Measurements from ENCODE around the gene VRK2. TPM values are rescaled to one million over a fixed set of nuclear protein-coding genes. Genes with fewer than 3 reads are reported as not detected.

The VRK2 gene
- total RNA-seq, 6 experiments from 2014 or later = 17.6 to 27.1 (median 23.0) TPM

DNA sequence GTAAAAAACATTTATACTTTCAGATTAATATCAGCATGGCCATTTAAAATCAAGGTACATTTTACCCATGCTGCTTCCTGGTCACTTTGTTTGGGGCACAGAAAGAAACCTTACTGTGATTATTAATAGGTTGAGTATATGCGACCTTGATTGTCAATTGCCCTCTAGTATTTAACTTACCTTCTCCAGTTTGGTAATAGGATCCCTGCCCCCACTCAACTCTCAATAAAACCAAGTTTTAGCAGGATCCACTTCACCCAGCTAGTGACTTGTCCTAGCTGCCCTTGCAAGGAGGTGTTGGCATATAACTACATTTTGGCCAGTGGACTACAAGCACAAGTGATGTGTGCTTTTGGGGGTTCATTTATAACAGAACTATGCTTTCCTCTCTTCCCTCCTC is 160.2 kb downstream of the VRK2 start:
- DNase-seq = no peak
- peaks cover 28% of the 10 kb centered on the region for H3K36me3 Mint-ChIP-seq (ENCODE audit: low read depth)
- no peaks in the 10 kb centered on the region for H3K27me3 Mint-ChIP-seq (ENCODE audit: insufficient read depth)
- TF ChIP-seq CTCF (IDR thresholded peaks at IDR 0.05) = no peak
- H3K4me3 Mint-ChIP-seq = no peak overlapping the region
- H3K4me1 Mint-ChIP-seq (ENCODE audit: low read depth) = peaks cover 11% of the 10 kb centered on the region
- H3K9me3 Mint-ChIP-seq = peaks cover 7% of the 10 kb centered on the region; the same call in 1 of the 2 replicates
- H3K27ac Mint-ChIP-seq = no peak overlapping the region

- H3K9me3 Mint-ChIP-seq = peaks cover 9% of the 10 kb centered on the region; the same call in 1 of the 2 replicates
- no peaks in the 10 kb centered on the region for H3K27me3 Mint-ChIP-seq (ENCODE audit: insufficient read depth)
- H3K36me3 Mint-ChIP-seq (ENCODE audit: low read depth) = peaks cover 32% of the 10 kb centered on the region
- H3K4me3 Mint-ChIP-seq = no peak overlapping the region
- peaks cover 11% of the 10 kb centered on the region for H3K4me1 Mint-ChIP-seq (ENCODE audit: low read depth)
- TF ChIP-seq CTCF (IDR thresholded peaks at IDR 0.05) = no peak
- DNase-seq = no peak
- no peak overlapping the region for H3K27ac Mint-ChIP-seq
Measured at GRCh38 chr2:58207189-58207588, 160.6 kb downstream of the VRK2 start.

Other genes starting within 250 kb of the VRK2 start
- gene FANCL, start 194.5 kb downstream of the VRK2 start, total RNA-seq (2021; fragmentation: NEBNext Ultra II Directional; extraction: Animal tissue kit (Norgen Biotek cat#: 25700)) = 10 to 100 TPM in 1 of 6 experiments, 1 to 10 TPM in 5; 5.5 to 11.6 (median 7.6) TPM

Measured in HFFc6 (cell line).